Right atrium auricular region (tissue), 2 donors: ENCODE measurements around the gene ACCSL. TPM values are rescaled to one million over a fixed set of nuclear protein-coding genes. Genes with fewer than 3 reads are reported as not detected.

Source experiments
- DNase-seq: peaks from one replicate; pipeline ENCODE4 v3.0.0-alpha.2; 2019; ENCODE audit warnings: low spot score
- H3K27ac ChIP-seq, 2 donors: fragments of 200-600 bp; sonication (generic); 1 replicate in 1 of 2; 2 replicates in 1 of 2; pipeline ENCODE4 v1.5.1; 2016 to 2019
- H3K27me3 ChIP-seq, 2 donors: fragments of 200-600 bp; sonication (generic); one replicate each; pipeline versions ENCODE4 v1.5.1 to v1.6.0; 2017 to 2019
- H3K36me3 ChIP-seq: fragments of 200-600 bp; sonication (generic); one replicate; pipeline ENCODE4 v1.5.1; 2016
- H3K4me1 ChIP-seq, 2 donors: fragments of 200-600 bp; sonication (generic); one replicate each; pipeline versions ENCODE4 v1.5.1 to v1.6.0; 2017 to 2019
- H3K4me3 ChIP-seq, 2 donors: fragments of 200-600 bp; sonication (generic); 1 replicate in 1 of 2; 2 replicates in 1 of 2; pipeline ENCODE4 v1.5.1; 2017 to 2019; ENCODE audit warnings: mild to moderate bottlenecking in 1 of 2, moderate library complexity in 1 of 2
- H3K9me3 ChIP-seq, 2 donors: fragments of 200-600 bp; sonication (generic); one replicate each; pipeline ENCODE4 v1.5.1; 2019
- CTCF ChIP-seq, 2 donors: fragments of 200-600 bp; sonication (generic); IDR thresholded peaks; one replicate each; pipeline ENCODE4 v1.5.1; 2019; ENCODE audit warnings: antibody characterized with exemption in 2 of 2
- total RNA-seq, 2 donors: library from RNA; depleted of rRNA; stranded (reverse); fragments of >200 nt; gene quantifications; one replicate each; pipeline ENCODE4 v1.1.0, GENCODE V29; 2016

Gene ACCSL
- total RNA-seq, 2 donors from 2014 or later: not detected

GRCh38 chr11:44101098-44101497 lies 53.3 kb downstream of the ACCSL start:
- Histone ChIP-seq H3K27ac (no peak overlapping the region), H3K9me3 (no peaks in the 10 kb centered on the region), H3K4me1 (peaks cover 0 to 10% of the 10 kb centered on the region in 2 donors), H3K27me3 (no peaks in the 10 kb centered on the region), H3K4me3 (no peak overlapping the region), H3K36me3 (no peaks in the 10 kb centered on the region)
- DNase-seq: no peak
- TF ChIP-seq CTCF (IDR thresholded peaks at IDR 0.05): no peak

- TF ChIP-seq CTCF (IDR thresholded peaks at IDR 0.05): no peak
- DNase-seq: no peak
- Histone ChIP-seq H3K27me3 (no peaks in the 10 kb centered on the region), H3K27ac (no peak overlapping the region), H3K4me1 (peaks cover 0 to 5% of the 10 kb centered on the region in 2 donors), H3K4me3 (no peak overlapping the region), H3K36me3 (peaks cover 19% of the 10 kb centered on the region), H3K9me3 (no peaks in the 10 kb centered on the region)
Observed at GRCh38 chr11:44104481-44105294, 56.9 kb downstream of the ACCSL start.

DNA sequence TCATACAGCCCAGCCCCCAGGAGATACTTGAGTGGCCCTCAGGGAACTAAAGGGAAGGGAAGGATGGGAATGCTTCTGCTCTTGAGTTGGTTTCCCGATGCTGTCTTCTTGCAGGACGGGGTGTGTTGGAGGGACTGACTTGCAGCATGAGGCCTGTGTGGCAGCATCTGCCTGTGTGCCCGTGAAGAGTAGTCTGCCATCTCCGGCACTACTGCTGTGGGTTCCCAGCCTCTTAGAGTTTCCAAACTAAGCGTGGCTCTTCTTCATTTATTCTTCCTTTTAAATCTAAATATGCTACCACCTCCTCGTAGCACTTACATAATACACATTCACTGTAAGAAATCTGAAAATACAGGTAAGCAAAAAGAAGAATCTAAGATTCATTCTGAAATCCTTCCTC lies 60.5 kb downstream of the ACCSL start:
- no peak for DNase-seq
- no peaks in the 10 kb centered on the region for H3K27me3 ChIP-seq
- TF ChIP-seq CTCF (IDR thresholded peaks at IDR 0.05): no peak
- H3K4me3 ChIP-seq: no peak overlapping the region
- H3K4me1 ChIP-seq: peaks cover 0 to 20% of the 10 kb centered on the region in 2 donors
- no peaks in the 10 kb centered on the region for H3K9me3 ChIP-seq
- peaks cover 24% of the 10 kb centered on the region for H3K36me3 ChIP-seq
- no peak overlapping the region for H3K27ac ChIP-seq

Other genes starting within 250 kb of the ACCSL start
- 10 to 100 TPM; 10.5 to 19.8 TPM for gene ALKBH3, start 167.2 kb upstream of the ACCSL start, total RNA-seq
- 100 to 1,000 TPM in 1 of 2 donors, 10 to 100 TPM in 1; 60.2 to 156 TPM for gene C11orf96, start 105.3 kb upstream of the ACCSL start, total RNA-seq
- gene ACCS, start 18.3 kb downstream of the ACCSL start, total RNA-seq: 1 to 10 TPM; 2.3 to 6.1 TPM
- gene EXT2, start 47.7 kb downstream of the ACCSL start, total RNA-seq: 10 to 100 TPM; 37.2 to 45.2 TPM